ENCODE data around the gene MAGIX.
"Not testable (repeated sequence)": the region's sequence is repeated elsewhere in the genome, so short reads cannot be mapped to it uniquely, and the experiment has no call there.

Gene MAGIX

GRCh38 chrX:49157194-49157593, 5.4 kb upstream of the MAGIX start:
- no peak for DNase-seq (ENCODE audit: extremely low read depth in 1 of 2, low read depth in 1 of 2)

- no peak for DNase-seq (ENCODE audit: extremely low read depth in 1 of 2, low read depth in 1 of 2)
Measured at GRCh38 chrX:49160908-49161307, 1.6 kb upstream of the MAGIX start.

- DNase-seq (ENCODE audit: extremely low read depth in 1 of 2, low read depth in 1 of 2) = no peak
Measured at GRCh38 chrX:49161632-49162031, 926 bp upstream of the MAGIX start.

DNA sequence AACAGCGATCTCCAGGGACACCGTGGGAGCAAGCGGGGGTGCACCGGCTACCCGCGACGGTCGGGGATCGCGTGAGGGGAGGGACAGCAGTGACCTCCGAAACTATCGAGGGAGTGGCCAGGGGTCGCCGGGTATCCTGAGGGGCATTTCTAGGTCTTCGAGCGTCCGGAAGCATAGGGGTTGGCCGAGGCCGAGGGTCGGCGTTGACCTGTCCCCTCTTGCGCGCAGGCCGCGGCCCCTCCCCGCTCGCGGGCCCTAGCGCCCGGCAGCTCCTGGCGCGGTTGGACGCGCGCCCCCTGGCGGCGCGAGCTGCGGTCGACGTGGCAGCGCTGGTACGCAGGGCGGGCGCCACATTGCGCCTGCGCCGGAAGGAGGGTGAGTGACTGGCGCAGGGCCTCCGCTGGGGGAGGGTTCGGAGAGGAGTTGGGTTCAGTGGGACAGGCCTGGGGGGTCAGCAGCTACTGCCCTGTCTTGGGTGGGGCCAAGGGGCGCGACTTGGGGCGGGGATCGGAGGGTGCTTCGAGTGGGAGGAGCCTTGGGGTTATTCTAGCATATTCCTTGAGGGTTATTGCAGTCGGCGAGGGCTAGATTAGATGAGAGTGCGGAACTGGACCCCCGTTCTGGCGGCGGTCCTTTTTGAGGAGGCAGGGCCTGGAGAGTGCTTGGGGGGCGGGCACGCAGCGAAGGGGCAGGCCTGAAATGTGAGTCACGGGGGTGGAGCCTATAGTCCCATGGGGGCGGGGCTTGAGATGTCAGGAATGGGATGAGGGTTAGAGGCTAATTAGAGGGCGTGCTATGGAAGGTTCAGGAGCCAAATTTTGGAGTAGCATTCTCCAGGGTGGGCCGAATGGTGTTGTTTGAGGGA, 1.2 kb downstream of the MAGIX start:
- peak in 1 of 2 donors; percentile 67 for DNase-seq (ENCODE audit: extremely low read depth in 1 of 2, low read depth in 1 of 2)

DNA sequence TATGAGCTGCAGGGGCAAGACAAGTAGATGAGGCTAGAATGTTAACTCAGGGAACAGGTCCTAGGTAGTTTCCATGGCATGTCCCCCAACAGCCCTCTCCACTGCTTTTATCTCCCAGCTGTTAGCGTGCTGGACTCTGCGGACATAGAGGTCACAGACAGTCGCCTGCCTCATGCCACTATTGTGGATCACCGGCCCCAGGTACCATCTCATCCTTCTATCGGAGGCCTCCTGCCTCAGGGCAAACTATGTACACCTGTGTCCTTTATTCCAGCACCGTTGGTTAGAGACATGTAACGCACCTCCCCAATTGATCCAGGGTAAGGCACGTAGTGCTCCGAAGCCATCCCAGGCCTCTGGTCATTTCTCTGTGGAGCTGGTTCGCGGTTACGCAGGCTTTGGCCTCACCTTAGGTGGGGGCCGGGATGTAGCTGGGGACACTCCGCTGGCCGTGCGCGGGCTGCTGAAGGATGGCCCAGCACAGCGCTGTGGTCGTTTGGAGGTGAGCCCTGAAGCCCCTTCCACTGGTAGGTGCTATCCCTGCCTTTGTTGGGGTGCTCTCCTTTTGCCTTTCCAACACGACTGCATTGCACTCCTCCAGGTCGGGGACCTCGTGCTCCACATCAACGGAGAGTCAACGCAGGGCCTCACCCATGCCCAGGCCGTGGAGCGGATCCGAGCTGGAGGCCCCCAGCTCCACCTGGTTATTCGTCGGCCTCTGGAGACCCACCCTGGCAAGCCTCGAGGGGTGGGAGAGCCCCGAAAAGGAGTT, 2.2 kb downstream of the MAGIX start:
- no peak for DNase-seq (ENCODE audit: extremely low read depth in 1 of 2, low read depth in 1 of 2)

GRCh38 chrX:49165901-49166881, 3.6 kb downstream of the MAGIX start:
- peak; percentile 45 to 49 for DNase-seq (ENCODE audit: extremely low read depth in 1 of 2, low read depth in 1 of 2)

- DNase-seq (ENCODE audit: extremely low read depth in 1 of 2, low read depth in 1 of 2) = peak; percentile 44 to 56
Measured at GRCh38 chrX:49166914-49167739, 4.6 kb downstream of the MAGIX start.

GRCh38 chrX:49167740-49168108, 5.2 kb downstream of the MAGIX start:
- DNase-seq (ENCODE audit: extremely low read depth in 1 of 2, low read depth in 1 of 2) = no peak

DNA sequence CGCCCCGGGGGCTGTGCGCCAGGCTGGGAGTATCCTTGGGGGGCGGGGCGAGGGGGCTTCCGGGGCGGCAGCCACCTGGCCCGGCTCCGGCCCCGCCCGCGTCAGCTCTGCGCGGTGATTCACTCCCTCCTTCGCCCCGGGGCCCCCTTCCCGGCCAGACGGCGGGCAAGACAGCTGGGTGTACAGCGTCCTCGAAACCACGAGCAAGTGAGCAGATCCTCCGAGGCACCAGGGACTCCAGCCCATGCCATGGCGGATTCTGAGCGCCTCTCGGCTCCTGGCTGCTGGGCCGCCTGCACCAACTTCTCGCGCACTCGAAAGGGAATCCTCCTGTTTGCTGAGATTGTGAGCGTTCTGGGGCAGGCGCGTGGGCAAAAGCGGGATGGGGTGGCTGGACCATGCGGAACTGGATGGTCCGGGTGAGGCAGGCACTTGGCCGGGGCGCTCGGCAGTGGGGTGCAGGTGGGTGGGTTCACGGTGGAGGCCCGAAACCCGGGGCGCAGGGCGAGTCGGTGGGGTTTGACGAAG, 9.3 kb downstream of the MAGIX start, which contains the start of gene PLP2:
Gene PLP2 (plus strand): TSS at position 147 of the 528 bp plus-strand sequence. CDS start 103 bp downstream, at position 250.
- DNase-seq (ENCODE audit: extremely low read depth in 1 of 2, low read depth in 1 of 2) = peak; percentile 54 to 65

GRCh38 chrX:49172280-49172780, 9.8 kb downstream of the MAGIX start:
- DNase-seq (ENCODE audit: extremely low read depth in 1 of 2, low read depth in 1 of 2) = peak; percentile 46 to 55

DNA sequence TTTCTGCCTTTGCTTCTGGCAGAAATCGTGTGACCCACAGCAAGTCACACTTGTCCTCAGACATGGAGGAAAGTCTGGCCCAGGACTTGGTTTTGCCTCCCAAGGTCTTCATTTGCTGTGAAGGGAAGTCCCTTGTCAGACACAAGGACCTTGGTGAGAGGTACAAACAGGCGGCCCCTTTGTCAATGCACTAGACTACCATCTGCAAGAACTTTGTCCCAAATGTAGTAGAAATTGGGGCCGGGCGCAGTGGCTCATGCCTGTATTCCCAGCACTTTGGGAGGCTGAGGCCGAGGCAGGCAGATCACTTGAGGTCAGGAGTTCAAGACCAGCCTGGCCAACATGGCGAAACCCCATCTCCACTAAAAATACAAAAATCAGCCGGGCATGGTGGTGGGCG, 11.0 kb downstream of the MAGIX start:
- not testable (repeated sequence) for DNase-seq (ENCODE audit: extremely low read depth in 1 of 2, low read depth in 1 of 2)

DNA sequence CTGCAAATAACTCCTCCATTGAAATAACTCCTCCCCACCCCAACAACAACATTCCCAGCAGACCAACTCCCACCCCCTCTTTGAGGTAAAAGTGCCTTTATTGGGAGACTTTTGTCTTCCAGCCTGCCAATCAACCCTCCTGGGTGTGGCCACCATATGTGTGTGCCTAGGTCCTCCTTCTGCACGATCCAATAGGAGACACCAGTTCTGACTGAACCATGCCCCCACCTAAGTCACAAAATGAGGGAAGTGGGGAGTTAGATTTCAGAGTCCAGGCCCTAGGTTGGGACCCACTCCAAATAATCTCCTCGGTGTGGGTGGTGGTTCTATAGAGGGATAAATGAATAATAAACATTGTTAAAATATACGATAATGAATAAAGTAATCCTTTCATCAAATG, 12.2 kb downstream of the MAGIX start:
- no peak for DNase-seq (ENCODE audit: extremely low read depth in 1 of 2, low read depth in 1 of 2)

DNA sequence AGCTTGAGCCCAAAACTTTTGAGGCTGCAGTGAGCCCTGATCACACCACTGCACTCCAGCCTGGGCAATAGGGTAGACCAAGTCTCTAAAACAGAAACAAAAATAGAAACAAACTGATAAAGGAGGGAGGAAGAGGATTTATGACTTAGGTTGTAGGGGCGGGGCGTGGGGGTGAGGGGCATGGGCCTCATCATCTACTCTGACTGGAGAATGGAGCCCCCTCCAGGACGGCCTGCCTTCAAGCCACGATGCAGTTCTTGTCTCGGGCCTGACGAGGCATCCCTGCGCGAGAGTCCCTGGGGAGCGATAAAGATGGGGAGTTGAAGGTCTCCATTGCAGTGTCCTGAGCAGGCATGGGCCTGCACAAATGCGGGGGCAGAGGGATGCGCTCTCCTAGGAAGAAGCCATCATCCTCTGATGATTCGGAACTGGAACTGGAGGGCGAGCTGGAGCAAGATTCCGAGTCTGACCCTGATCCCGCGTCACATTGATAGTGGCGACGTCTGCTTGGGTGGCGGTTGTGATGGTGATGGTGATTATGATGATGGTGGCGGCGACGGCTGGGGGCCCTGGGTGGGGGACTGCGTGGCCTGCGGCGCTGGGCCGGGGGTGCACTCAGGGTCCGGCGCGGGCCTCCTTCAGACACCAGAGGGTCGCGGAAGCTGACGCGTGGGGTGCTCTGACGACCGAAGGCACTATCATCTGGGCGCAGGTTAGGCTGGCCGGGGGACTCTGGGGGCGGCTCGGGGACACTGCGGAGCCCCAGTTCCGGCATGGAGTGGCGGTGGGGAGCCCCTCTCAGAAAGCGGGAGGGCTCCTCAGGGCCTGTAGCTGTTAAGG, 13.1 kb downstream of the MAGIX start:
- no peak for DNase-seq (ENCODE audit: extremely low read depth in 1 of 2, low read depth in 1 of 2)

DNA sequence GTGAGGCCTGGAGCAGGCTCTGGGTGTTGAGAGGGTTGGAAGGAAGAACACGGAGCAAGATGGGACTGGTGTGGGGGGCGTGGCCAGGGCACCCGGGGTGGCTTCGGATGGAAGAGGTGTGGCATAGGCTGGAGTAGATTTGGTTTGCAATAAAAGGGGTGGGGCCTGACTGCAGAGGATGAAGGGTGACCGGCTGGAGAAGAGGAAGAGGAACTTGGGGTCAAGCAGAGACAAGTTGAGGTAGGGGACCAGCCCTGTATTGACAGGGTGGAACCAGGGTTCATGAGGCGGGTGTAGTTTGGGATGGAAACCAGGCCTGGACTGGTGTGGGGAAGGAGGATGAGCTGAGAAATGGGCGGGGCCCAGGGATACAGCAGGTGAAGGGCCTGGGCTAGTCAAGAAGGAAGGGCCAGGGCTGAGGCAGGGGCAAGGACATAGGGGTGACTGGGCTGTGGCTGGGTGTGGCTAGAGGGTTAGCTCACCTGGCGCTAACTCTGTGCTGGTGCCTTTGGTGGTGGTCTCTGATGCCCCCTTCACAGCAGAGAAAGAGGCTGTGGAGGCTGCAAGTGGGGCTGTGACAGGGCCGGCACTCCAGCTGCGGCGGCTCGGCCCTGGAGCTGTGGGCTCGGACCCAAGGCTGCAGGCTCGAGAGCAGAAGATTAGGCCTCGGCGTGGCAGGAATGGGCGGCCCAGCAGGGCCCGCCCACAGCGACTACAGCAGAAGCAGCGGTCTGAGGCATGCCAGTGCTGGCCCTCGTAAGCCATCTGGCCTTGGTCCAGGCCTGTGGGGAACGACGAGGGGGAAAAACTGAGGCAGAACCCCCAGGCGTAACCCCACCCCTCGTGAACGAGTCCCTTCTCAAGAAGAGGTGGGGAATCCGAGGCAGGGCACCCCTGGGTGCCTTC, 14.1 kb downstream of the MAGIX start:
- DNase-seq (ENCODE audit: extremely low read depth in 1 of 2, low read depth in 1 of 2) = no peak

DNA sequence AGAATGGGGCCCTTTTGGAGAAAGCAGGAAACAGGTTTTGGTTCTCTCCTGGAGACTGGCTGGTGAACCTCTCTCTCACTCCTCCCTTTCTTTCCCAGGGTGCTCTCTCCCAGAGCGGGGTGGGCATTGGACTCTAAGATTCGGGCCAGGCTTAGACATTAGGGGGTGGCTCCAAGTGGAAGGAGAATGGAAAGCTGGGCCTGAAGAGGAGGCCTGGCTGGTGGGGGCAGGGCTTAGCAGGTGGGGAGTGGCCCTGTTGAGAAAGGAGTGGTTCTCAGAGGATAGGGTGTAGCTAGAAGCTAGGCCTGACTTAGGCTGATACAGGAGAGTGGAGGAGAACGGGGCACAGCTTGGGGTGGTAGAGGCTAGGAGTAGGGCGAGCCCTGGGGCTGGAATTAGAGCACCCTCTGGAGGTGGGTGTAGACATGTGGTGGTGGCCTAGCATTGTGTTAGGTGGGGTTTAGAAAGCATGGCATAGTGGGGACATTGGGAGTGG, 14.8 kb downstream of the MAGIX start:
- no peak for DNase-seq (ENCODE audit: extremely low read depth in 1 of 2, low read depth in 1 of 2)

DNA sequence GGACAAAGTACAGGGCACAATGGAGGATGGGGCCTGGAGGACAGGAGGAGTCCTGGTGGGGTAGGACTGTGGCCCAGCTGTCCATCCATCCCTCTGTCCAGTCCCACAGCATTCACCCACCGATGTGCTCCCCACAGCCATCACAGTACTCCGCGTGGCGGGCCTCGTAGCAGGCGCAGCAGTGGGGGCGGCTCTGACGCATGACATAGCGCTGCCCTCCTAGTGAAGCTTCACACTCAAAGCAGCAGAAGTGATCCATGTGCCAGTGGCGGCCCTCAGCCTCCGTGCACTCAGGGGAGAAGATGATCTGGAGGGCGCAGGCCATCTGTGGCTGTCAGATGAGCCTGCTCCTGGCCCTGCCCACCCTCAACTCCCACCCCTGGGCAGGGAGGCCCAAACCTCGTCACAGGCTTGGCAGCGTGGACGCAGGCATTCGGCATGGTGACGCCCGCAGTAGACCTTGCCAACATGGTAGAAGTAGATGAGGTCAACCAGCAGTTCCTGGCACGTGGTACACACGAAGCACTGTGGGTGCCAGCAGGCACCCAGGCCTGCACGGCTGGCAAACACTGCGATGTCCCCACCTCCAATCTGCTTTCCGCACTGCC, 15.4 kb downstream of the MAGIX start:
- DNase-seq (ENCODE audit: extremely low read depth in 1 of 2, low read depth in 1 of 2) = no peak

- DNase-seq (ENCODE audit: extremely low read depth in 1 of 2, low read depth in 1 of 2) = no peak
Measured at GRCh38 chrX:49178537-49178936, 16.0 kb downstream of the MAGIX start.

Data from activated CD8-positive, alpha-beta memory T cell treated with anti-CD3 and anti-CD28 coated beads for 1 hour (primary cell).